A204.1 (cell line): ENCODE data around the gene TCTA.
"Not testable (repeated sequence)": the region's sequence is repeated elsewhere in the genome, so short reads cannot be mapped to it uniquely, and the experiment has no call there.

Source experiments
- FAIRE-seq: peaks from 2 replicates; lab custom pipeline; 2012; peaks lifted over from hg19 to GRCh38; lab: Jason Lieb, UNC

TCTA gene

GRCh38 chr3:49411968-49412631 is at the start of gene TCTA, which contains the start of gene RHOA:
TSS of gene TCTA (plus strand) at chr3:49412423. CDS start at chr3:49412427, 4 bp downstream.
TSS of gene RHOA (minus strand) at chr3:49411976. CDS start at chr3:49375589, 36,387 bp downstream.
- peak; percentile 98 for FAIRE-seq

- no peak for FAIRE-seq
Observed at GRCh38 chr3:49362561-49362960, 49.7 kb upstream of the TCTA start.

- no peak for FAIRE-seq
Observed at GRCh38 chr3:49370585-49371290, 41.5 kb upstream of the TCTA start.

- no peak for FAIRE-seq
Observed at GRCh38 chr3:49371946-49372345, 40.3 kb upstream of the TCTA start.

GRCh38 chr3:49377483-49377882 is 34.7 kb upstream of the TCTA start:
- no peak for FAIRE-seq

- FAIRE-seq = no peak
Observed at GRCh38 chr3:49378249-49378895, 33.9 kb upstream of the TCTA start.

GRCh38 chr3:49383387-49383786 is 28.8 kb upstream of the TCTA start:
- FAIRE-seq = no peak

GRCh38 chr3:49385617-49386016 is 26.6 kb upstream of the TCTA start:
- no peak for FAIRE-seq

- FAIRE-seq = no peak
Observed at GRCh38 chr3:49386056-49386756, 26.0 kb upstream of the TCTA start.

GRCh38 chr3:49387721-49388120 is 24.5 kb upstream of the TCTA start:
- no peak for FAIRE-seq

- FAIRE-seq = no peak
Observed at GRCh38 chr3:49388289-49388820, 23.9 kb upstream of the TCTA start.

GRCh38 chr3:49389297-49389696 is 22.9 kb upstream of the TCTA start:
- no peak for FAIRE-seq

- FAIRE-seq = not testable (repeated sequence)
Observed at GRCh38 chr3:49391310-49391709, 20.9 kb upstream of the TCTA start.

- no peak for FAIRE-seq
Observed at GRCh38 chr3:49397470-49397869, 14.8 kb upstream of the TCTA start.

- no peak for FAIRE-seq
Observed at GRCh38 chr3:49399461-49399860, 12.8 kb upstream of the TCTA start.

- FAIRE-seq = no peak
Observed at GRCh38 chr3:49401766-49402165, 10.5 kb upstream of the TCTA start.

GRCh38 chr3:49403891-49404290 is 8.3 kb upstream of the TCTA start:
- FAIRE-seq = no peak

- not testable (repeated sequence) for FAIRE-seq
Observed at GRCh38 chr3:49405570-49405969, 6.7 kb upstream of the TCTA start.

- no peak for FAIRE-seq
Observed at GRCh38 chr3:49406571-49407565, 5.4 kb upstream of the TCTA start.

- FAIRE-seq = no peak
Observed at GRCh38 chr3:49410066-49410845, 2.0 kb upstream of the TCTA start.
